H1 (cell line): Measurements from ENCODE around the gene SLC1A4. TPM values are rescaled to one million over a fixed set of nuclear protein-coding genes. Genes with fewer than 3 reads are reported as not detected.

ENCODE experiments used
- CTCF ChIA-PET: fragments of 300-600 bp; sonication (Branson Sonifier 250); formaldehyde crosslinking; loops from one replicate; lab custom pipeline; 2021; ENCODE audit not compliant: partially characterized antibody; lab: Charles Lee
- POLR2A ChIA-PET: fragments of 300-600 bp; sonication (Branson Sonifier 250); formaldehyde crosslinking; loops from one replicate; lab custom pipeline; 2021; ENCODE audit warnings: inconsistent platforms; ENCODE audit not compliant: partially characterized antibody; lab: Charles Lee
- DNase-seq, 2 experiments: peaks; one replicate each; pipeline versions ENCODE4 v3.0.0 to v3.0.0-alpha.2; 2010 to 2022; ENCODE audit warnings: low spot score in 2 of 2, low read depth in 1 of 2, mixed read lengths in 1 of 2
- FAIRE-seq: peaks from 2 replicates; lab custom pipeline; 2011; peaks lifted over from hg19 to GRCh38; lab: Jason Lieb, UNC
- H2AFZ ChIP-seq: 2 replicates; pipeline ENCODE4 v1.8.1; 2012; ENCODE audit warnings: low read length, inconsistent platforms
- H2AK5ac ChIP-seq: 2 replicates; pipeline ENCODE4 v1.6.1; 2013; ENCODE audit warnings: low read depth, low read length
- H2BK120ac ChIP-seq: replicated peaks from 2 replicates; pipeline ENCODE3; 2013; ENCODE audit warnings: low read depth, low read length, inconsistent platforms
- H2BK12ac ChIP-seq: 2 replicates; pipeline ENCODE4 v1.6.1; 2013; ENCODE audit warnings: low read depth, low read length
- H2BK15ac ChIP-seq: 2 replicates; pipeline ENCODE4 v1.6.1; 2013; ENCODE audit warnings: low read length
- H2BK20ac ChIP-seq: 2 replicates; pipeline ENCODE4 v1.6.1; 2013; ENCODE audit warnings: low read length
- H2BK5ac ChIP-seq: 2 replicates; pipeline ENCODE4 v1.6.1; 2013; ENCODE audit warnings: low read depth, low read length
- H3K14ac ChIP-seq: 2 replicates; pipeline ENCODE4 v1.6.1; 2013; ENCODE audit warnings: inconsistent platforms; ENCODE audit not compliant: insufficient read length
- H3K18ac ChIP-seq: 2 replicates; pipeline ENCODE4 v1.6.1; 2013; ENCODE audit warnings: low read length; ENCODE audit errors: extremely low read depth
- H3K23ac ChIP-seq: 2 replicates; pipeline ENCODE4 v1.6.1; 2013; ENCODE audit warnings: inconsistent platforms; ENCODE audit not compliant: insufficient read length
- H3K23me2 ChIP-seq: 2 replicates; pipeline ENCODE4 v1.6.1; 2013; ENCODE audit warnings: low read depth, low read length
- H3K27ac ChIP-seq: 2 replicates; pipeline ENCODE4 v1.6.1; 2011; ENCODE audit warnings: low read depth, low read length, inconsistent platforms
- H3K27me3 ChIP-seq, 4 experiments: replicated peaks in 1 of 4; 1 replicate in 1 of 4; 2 replicates in 3 of 4; pipeline versions ENCODE4 v1.6.1 to v1.8.1; 2011 to 2013; ENCODE audit warnings: low read length in 3 of 4, mild to moderate bottlenecking in 3 of 4, inconsistent platforms in 2 of 4, mixed read lengths in 2 of 4, moderate library complexity in 1 of 4; ENCODE audit not compliant: control insufficient read depth in 3 of 4, insufficient read depth in 3 of 4; ENCODE audit errors: extremely low read depth in 1 of 4
- H3K36me3 ChIP-seq, 4 experiments: 2 replicates each; pipeline versions ENCODE4 v1.6.1 to v1.8.1; 2011 to 2013; ENCODE audit warnings: mild to moderate bottlenecking in 4 of 4, low read length in 3 of 4, moderate library complexity in 2 of 4, control low read depth in 1 of 4, inconsistent platforms in 1 of 4; ENCODE audit not compliant: insufficient read depth in 4 of 4, control insufficient read depth in 2 of 4
- H3K4ac ChIP-seq: replicated peaks from 2 replicates; pipeline ENCODE3; 2013; ENCODE audit warnings: low read length, low read depth, mixed read lengths, inconsistent platforms; ENCODE audit not compliant: insufficient read length
- H3K4me1 ChIP-seq, 4 experiments: replicated peaks in 1 of 4; 1 replicate in 1 of 4; 2 replicates in 3 of 4; pipeline versions ENCODE4 v1.6.1 to v1.8.1; 2011 to 2013; ENCODE audit warnings: low read length in 3 of 4, inconsistent platforms in 2 of 4, mixed read lengths in 1 of 4; ENCODE audit not compliant: insufficient read depth in 4 of 4, control insufficient read depth in 3 of 4
- H3K4me2 ChIP-seq, 2 experiments: 2 replicates each; pipeline versions ENCODE4 v1.6.1 to v1.8.1; 2011 to 2013; ENCODE audit warnings: low read depth in 2 of 2, low read length in 2 of 2, control low read depth in 1 of 2, inconsistent platforms in 1 of 2, mild to moderate bottlenecking in 1 of 2; ENCODE audit not compliant: insufficient read depth in 1 of 2
- H3K4me3 ChIP-seq, 4 experiments: fragments of 200-600, 300-600 bp in 1 of 4; sonication (generic), shearing (Covaris generic), sonication (Bioruptor Twin) in 1 of 4; 2 replicates each; pipeline versions ENCODE4 v1.5.1 to v1.8.1; 2011 to 2016; ENCODE audit warnings: low read length in 4 of 4, low read depth in 3 of 4, control low read depth in 2 of 4, inconsistent platforms in 2 of 4, mild to moderate bottlenecking in 2 of 4, mixed read lengths in 1 of 4, moderate library complexity in 1 of 4; ENCODE audit not compliant: insufficient read depth in 2 of 4; ENCODE audit errors: extremely low read depth in 1 of 4
- H3K56ac ChIP-seq: replicated peaks from 2 replicates; pipeline ENCODE3; 2013; ENCODE audit warnings: low read depth, mild to moderate bottlenecking, mixed read lengths, low read length, inconsistent platforms; ENCODE audit not compliant: insufficient read length
- H3K79me1 ChIP-seq: 2 replicates; pipeline ENCODE4 v1.6.1; 2013; ENCODE audit warnings: low read depth, low read length, control low read depth
- H3K79me2 ChIP-seq, 2 experiments: 2 replicates each; pipeline versions ENCODE4 v1.6.1 to v1.8.1; 2012 to 2013; ENCODE audit warnings: low read length in 2 of 2, mild to moderate bottlenecking in 2 of 2, inconsistent platforms in 1 of 2; ENCODE audit not compliant: insufficient read depth in 2 of 2, control insufficient read depth in 1 of 2
- H3K9ac ChIP-seq, 4 experiments: replicated peaks in 1 of 4; 1 replicate in 1 of 4; 2 replicates in 3 of 4; pipeline versions ENCODE4 v1.6.1 to v1.8.1; 2011 to 2013; ENCODE audit warnings: low read depth in 3 of 4, low read length in 3 of 4, control low read depth in 2 of 4, mild to moderate bottlenecking in 2 of 4, moderate library complexity in 2 of 4, inconsistent platforms in 1 of 4; ENCODE audit errors: extremely low read depth in 1 of 4
- H3K9me3 ChIP-seq, 2 experiments: 2 replicates each; pipeline versions ENCODE4 v1.6.1 to v1.8.1; 2012 to 2013; ENCODE audit warnings: mild to moderate bottlenecking in 2 of 2, moderate library complexity in 2 of 2, control low read depth in 1 of 2, inconsistent platforms in 1 of 2, low read depth in 1 of 2, low read length in 1 of 2, mixed read lengths in 1 of 2; ENCODE audit not compliant: insufficient read depth in 2 of 2
- H4K20me1 ChIP-seq, 2 experiments: replicated peaks in 1 of 2; 2 replicates each; pipeline versions ENCODE3 to v1.8.1; 2011 to 2013; ENCODE audit warnings: inconsistent platforms in 2 of 2, low read length in 2 of 2, mild to moderate bottlenecking in 1 of 2; ENCODE audit not compliant: insufficient read depth in 2 of 2, control insufficient read depth in 1 of 2
- H4K5ac ChIP-seq: 2 replicates; pipeline ENCODE4 v1.6.1; 2013; ENCODE audit warnings: low read length, low read depth, mixed read lengths, inconsistent platforms; ENCODE audit not compliant: insufficient read length
- H4K8ac ChIP-seq: 2 replicates; pipeline ENCODE4 v1.8.0; 2013; ENCODE audit warnings: mild to moderate bottlenecking, moderate library complexity, low read length, inconsistent platforms; ENCODE audit not compliant: insufficient read depth; ENCODE audit errors: extremely low read depth
- H4K91ac ChIP-seq: replicated peaks from 2 replicates; pipeline ENCODE3; 2013; ENCODE audit warnings: low read length, mixed read lengths, inconsistent platforms; ENCODE audit not compliant: insufficient read length
- POLR2A ChIP-seq, 2 experiments: IDR thresholded peaks; 1 replicate in 1 of 2; 2 replicates in 1 of 2; pipeline ENCODE4 v1.6.1; 2011; ENCODE audit warnings: low read depth in 2 of 2, low read length in 2 of 2, mild to moderate bottlenecking in 2 of 2; ENCODE audit errors: control extremely low read depth in 1 of 2
- TCF12 ChIP-seq: IDR thresholded peaks from 2 replicates; pipeline ENCODE4 v1.6.1; 2011; ENCODE audit warnings: low read depth, mild to moderate bottlenecking, low read length
- WGBS, 2 experiments: shearing (Covaris generic) in 1 of 2; methylation state at CpG; one replicate each; pipeline versions ENCODE4 v1.1.6 to v1.1.7; 2013 to 2015; ENCODE audit warnings: low lambda C conversion rate in 2 of 2, mixed read lengths in 2 of 2, inconsistent platforms in 1 of 2, low coverage in 1 of 2, missing lambda C conversion rate in 1 of 2; ENCODE audit not compliant: insufficient replicate concordance in 2 of 2, insufficient coverage in 1 of 2, insufficient read length in 1 of 2; ENCODE audit errors: extremely low coverage in 1 of 2, missing lambda C conversion rate in 1 of 2; 5-methylcytosine and 5-hydroxymethylcytosine counted together
- polyA plus RNA-seq, 7 experiments: library from polyadenylated mRNA; depleted of rRNA in 3 of 7; stranded (reverse) in 5 of 7; unstranded in 2 of 7; fragments of >200 nt in 5 of 7; fragments of 200-250 nt in 2 of 7; gene quantifications; 1 replicate in 5 of 7; 2 replicates in 1 of 7; 4 replicates in 1 of 7; pipeline versions ENCODE4 v1.2.1 to v1.2.3, GENCODE V29; 2011 to 2013; ENCODE audit warnings: missing spikeins in 2 of 7, mixed read lengths in 2 of 7
- total RNA-seq: library from RNA; stranded (reverse); fragmentation: NEBNext Ultra II Directional; extraction: Animal tissue kit (Norgen Biotek cat#: 25700); gene quantifications from 2 replicates; pipeline ENCODE4 v1.2.1, GENCODE V29; 2021

Gene SLC1A4
- total and polyA plus RNA-seq, 2 of the 8 experiments (the other 6 are each of a cell fraction or from before 2014, with no cell fraction given): 0.44 to 0.86 TPM

- Histone ChIP-seq H2AK5ac (no peak overlapping the region), H3K9ac (no peak overlapping the region), H3K79me1 (peaks cover 15% of the 10 kb centered on the region; the same call in 1 of the 2 replicates), H3K79me2 (peaks cover 0 to 49% of the 10 kb centered on the region in 2 experiments; a peak in 2 of 4 replicates), H2BK15ac (no peak overlapping the region), H3K4me2 (no peak overlapping the region), H3K27ac (no peak overlapping the region), H3K4ac (no peak overlapping the region), H2BK12ac (no peak overlapping the region), H3K18ac (no peak overlapping the region), H4K20me1 (peaks cover 18 to 22% of the 10 kb centered on the region in 2 experiments), H3K27me3 (no peaks in the 10 kb centered on the region), H2BK20ac (no peak overlapping the region), H4K91ac (no peak overlapping the region), H4K8ac (no peak overlapping the region), H3K4me3 (no peak overlapping the region), H4K5ac (no peak overlapping the region), H3K9me3 (no peaks in the 10 kb centered on the region), H3K36me3 (peaks cover 12 to 36% (median 23%) of the 10 kb centered on the region in 4 experiments; a peak in 7 of 8 replicates), H3K4me1 (no peaks in the 10 kb centered on the region), H2AFZ (no peak overlapping the region), H2BK120ac (no peak overlapping the region), H2BK5ac (0 out of 2 replicates have a peak overlapping the region, but pooled peaks have one; percentile 8), H3K23ac (no peak overlapping the region), H3K56ac (no peak overlapping the region), H3K23me2 (no peaks in the 10 kb centered on the region), H3K14ac (no peak overlapping the region)
- TF ChIP-seq POLR2A (IDR thresholded peaks at IDR 0.05; ENCODE audit: control extremely low read depth in 1 of 2, low read depth in 2 of 2, low read length in 2 of 2): 0 out of 3 replicates have a peak, but pooled peaks of 1 of the 2 experiments have one; percentile 19
- no peak for TF ChIP-seq TCF12
- FAIRE-seq: no peak
- CTCF ChIA-PET: interaction anchor here (0.6 to 2.4 kb wide), 9 partner anchors 8 to 153 kb away, joined by 3 to 10 read pairs (median 5); no protein-coding TSS in a partner anchor
- POLR2A ChIA-PET: interaction anchor here (1.2 to 3.8 kb wide), 3 partner anchors 10 to 58 kb away, joined by 3 to 33 read pairs (median 5); partner anchors contain the start of gene CEP68
- no peak for DNase-seq
- 91% methylated on average over 14 of the region's 14 CpGs; no CpG with 5 or more reads in 1 of the 2 experiments for WGBS, 2 experiments
These were observed 78.8 kb downstream of the SLC1A4 start for GRCh38 chr2:65067806-65068553.
